WI38 (cell line): Measurements from ENCODE around the gene NCR3LG1.

Experiments used
- H3K4me3 ChIP-seq: 2 replicates; pipeline ENCODE4 v1.5.1; 2011; ENCODE audit warnings: low read depth, mild to moderate bottlenecking, control low read depth, low read length
- CTCF ChIP-seq: IDR thresholded peaks from 2 replicates; pipeline ENCODE4 v1.5.1; 2012; ENCODE audit warnings: low read depth, mild to moderate bottlenecking, control low read depth, low read length

The NCR3LG1 gene

GRCh38 chr11:17382046-17382728 lies 30.6 kb downstream of the NCR3LG1 start:
- no peak overlapping the region for H3K4me3 ChIP-seq
- no peak for TF ChIP-seq CTCF

- TF ChIP-seq CTCF = no peak
- no peak overlapping the region for H3K4me3 ChIP-seq
Measured at GRCh38 chr11:17383461-17383860, 31.9 kb downstream of the NCR3LG1 start.

GRCh38 chr11:17384002-17384511 lies 32.5 kb downstream of the NCR3LG1 start:
- TF ChIP-seq CTCF = peak; percentile 92
- H3K4me3 ChIP-seq = no peak overlapping the region

- TF ChIP-seq CTCF = no peak
- no peak overlapping the region for H3K4me3 ChIP-seq
Measured at GRCh38 chr11:17385492-17385891, 33.9 kb downstream of the NCR3LG1 start.

- TF ChIP-seq CTCF = no peak
Measured at GRCh38 chr11:17385926-17386325, 34.3 kb downstream of the NCR3LG1 start.

GRCh38 chr11:17386331-17387084 lies 34.9 kb downstream of the NCR3LG1 start:
- H3K4me3 ChIP-seq = no peak overlapping the region
- peak; percentile 61 for TF ChIP-seq CTCF

More at GRCh38 chr11:17385926-17386325, 34.3 kb downstream of the NCR3LG1 start:
- no peak overlapping the region for H3K4me3 ChIP-seq

GRCh38 chr11:17387254-17387653 lies 35.7 kb downstream of the NCR3LG1 start:
- TF ChIP-seq CTCF = no peak
- no peak overlapping the region for H3K4me3 ChIP-seq
